HG03064 (cell line): ENCODE measurements around the gene PRKACA.
"Not testable (repeated sequence)": the region's sequence is repeated elsewhere in the genome, so short reads cannot be mapped to it uniquely, and the experiment has no call there.

Experiments
- ATAC-seq: cut with Tn5 transposase; IDR thresholded peaks from one replicate; pipeline ENCODE4 v1.9.1; 2021; ENCODE audit warnings: low read depth; ENCODE audit not compliant: unreplicated experiment

Gene PRKACA

GRCh38 chr19:14148751-14149410 is 31.3 kb upstream of the PRKACA start:
- ATAC-seq: no peak

GRCh38 chr19:14147797-14148605 is 30.4 kb upstream of the PRKACA start:
- no peak for ATAC-seq

- ATAC-seq: no peak
These were observed 29.2 kb upstream of the PRKACA start for GRCh38 chr19:14146789-14147216.

DNA sequence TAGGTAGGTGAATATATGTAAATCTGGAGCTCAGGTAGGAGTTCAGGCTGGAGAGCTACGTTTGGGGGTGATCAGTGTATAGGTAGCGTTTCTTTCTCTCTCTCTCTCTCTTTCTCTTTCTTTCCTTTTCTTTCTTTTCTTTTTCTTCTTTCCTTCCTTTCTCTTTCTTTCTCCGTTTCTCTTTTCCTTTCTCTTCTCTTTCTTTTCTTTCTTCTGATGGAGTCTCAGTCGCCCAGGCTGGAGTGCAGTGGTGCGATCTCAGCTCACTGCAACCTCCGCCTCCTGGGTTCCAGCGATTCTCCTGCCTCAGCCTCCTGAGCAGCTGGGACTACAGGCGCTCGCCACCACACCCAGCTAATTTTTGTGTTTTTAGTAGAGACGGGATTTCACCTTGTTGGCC is 28.6 kb upstream of the PRKACA start:
- not testable (repeated sequence) for ATAC-seq

- no peak for ATAC-seq
These were observed 27.8 kb upstream of the PRKACA start for GRCh38 chr19:14145381-14145780.

- ATAC-seq: no peak
These were observed 25.0 kb upstream of the PRKACA start for GRCh38 chr19:14142262-14143190.

DNA sequence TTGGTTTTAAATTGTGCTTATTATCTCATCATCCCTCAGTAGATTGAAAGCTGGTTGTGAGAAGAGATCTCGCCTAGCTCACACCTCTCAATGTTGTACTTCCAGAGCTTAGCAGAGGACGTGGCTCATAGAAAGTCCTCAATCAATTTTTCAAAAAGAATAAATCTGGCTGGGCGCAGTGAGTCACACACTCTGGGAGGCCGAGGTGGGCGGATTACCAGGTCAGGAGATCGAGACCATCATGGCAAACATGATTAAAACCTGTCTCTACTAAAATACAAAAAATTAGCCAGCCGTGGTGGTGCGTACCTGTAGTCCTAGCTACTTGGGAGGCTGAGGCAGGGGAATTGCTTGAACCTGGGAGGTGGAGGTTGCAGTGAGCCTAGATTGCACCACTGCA is 23.5 kb upstream of the PRKACA start:
- no peak for ATAC-seq

GRCh38 chr19:14139944-14140343 is 22.4 kb upstream of the PRKACA start:
- ATAC-seq: no peak

- no peak for ATAC-seq
These were observed 21.2 kb upstream of the PRKACA start for GRCh38 chr19:14138576-14139265.

GRCh38 chr19:14136509-14137281 is 19.1 kb upstream of the PRKACA start, which contains the start of gene ASF1B:
TSS of gene ASF1B (minus strand) at chr19:14136589. CDS start at chr19:14136456, 133 bp downstream.
- ATAC-seq: peak; percentile 78

DNA sequence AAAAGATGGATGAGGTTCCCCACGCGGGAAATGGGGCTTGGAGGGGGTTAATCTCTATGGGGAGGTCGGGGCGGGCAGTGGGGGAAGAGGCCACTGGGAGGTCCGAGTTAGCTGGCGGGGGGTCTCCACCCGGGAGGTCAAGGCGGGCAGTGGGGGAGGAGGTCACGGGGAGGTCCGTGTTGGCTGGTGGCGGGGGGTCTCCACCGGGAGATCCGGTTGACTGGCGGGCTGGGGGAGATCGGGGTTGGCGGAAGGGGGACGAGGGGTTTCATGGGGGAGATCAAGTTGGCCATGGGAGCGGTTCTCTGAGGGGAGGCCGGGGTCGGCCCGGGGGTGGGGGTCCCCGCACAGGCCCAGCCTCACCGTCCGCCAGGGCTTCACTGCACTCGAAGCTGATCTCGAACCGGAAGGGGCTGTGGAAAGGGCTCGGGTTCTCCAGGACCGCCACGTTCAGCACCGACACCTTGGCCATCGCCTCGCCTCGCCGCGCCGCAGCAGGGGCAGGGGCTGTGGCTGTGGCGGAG is 18.5 kb upstream of the PRKACA start:
- ATAC-seq: no peak

GRCh38 chr19:14135355-14135754 is 17.8 kb upstream of the PRKACA start:
- no peak for ATAC-seq

DNA sequence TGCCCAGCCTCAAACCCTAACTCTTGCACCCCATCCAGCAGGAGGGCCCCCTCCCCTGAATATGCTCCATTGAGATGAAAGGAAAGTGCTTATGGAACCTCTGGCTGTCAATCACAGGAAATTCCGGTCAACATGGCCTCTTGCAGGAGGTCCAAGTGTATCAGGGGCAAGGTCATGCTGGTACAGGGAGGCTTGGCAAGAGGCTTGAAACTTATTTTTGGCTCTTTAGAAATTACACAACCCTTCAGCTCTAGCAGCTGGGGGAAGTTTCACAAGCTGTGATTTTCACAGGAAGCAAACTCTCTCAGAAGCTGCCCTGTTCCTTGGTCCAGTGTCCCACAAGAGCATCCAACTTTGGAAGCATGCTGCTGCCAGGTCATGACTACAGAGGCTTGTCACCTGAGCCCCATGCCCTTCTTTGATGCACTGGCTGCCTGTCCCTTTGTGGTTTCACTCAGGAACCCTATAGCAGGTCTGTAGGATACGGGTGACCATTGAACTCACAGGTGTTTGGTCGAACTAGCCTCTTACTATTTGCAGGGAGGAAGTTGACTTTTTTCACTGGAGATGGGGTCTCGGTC is 10.5 kb upstream of the PRKACA start:
- no peak for ATAC-seq

GRCh38 chr19:14127176-14127575 is 9.6 kb upstream of the PRKACA start:
- ATAC-seq: no peak

DNA sequence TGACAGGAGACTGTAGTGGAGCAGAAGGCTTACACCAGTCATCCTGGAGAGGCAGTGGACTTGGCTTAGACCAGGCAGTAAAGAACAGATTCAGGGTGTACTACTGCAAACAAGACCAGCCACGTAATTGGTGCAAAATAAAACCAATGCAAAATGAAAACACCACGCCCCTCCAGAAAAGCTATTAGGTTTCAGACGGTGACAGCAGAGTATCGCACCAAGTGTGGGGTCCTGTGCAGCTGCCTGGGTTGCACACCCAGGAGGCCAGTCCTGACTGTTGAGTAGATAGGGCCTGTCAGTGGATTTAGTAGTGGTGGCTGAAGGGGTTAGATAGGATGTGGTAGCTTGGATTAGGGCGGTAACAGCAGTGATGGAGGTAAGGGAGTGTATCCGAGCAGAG is 5.4 kb upstream of the PRKACA start:
- ATAC-seq: no peak

DNA sequence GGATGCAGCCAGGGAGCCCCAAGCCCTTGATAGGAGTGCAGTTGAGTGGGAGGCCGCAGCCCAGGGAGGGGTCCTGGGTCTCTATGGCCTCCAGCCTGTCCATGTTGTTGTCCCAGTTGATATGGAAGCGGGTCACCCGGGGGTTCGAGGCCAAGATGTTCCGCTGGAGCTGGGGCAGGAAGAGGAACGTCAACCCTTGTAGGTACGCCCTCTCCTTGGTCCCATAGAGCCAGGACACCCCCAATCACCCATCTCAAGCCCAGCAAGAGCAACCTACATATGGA is 2.9 kb upstream of the PRKACA start:
- no peak for ATAC-seq

DNA sequence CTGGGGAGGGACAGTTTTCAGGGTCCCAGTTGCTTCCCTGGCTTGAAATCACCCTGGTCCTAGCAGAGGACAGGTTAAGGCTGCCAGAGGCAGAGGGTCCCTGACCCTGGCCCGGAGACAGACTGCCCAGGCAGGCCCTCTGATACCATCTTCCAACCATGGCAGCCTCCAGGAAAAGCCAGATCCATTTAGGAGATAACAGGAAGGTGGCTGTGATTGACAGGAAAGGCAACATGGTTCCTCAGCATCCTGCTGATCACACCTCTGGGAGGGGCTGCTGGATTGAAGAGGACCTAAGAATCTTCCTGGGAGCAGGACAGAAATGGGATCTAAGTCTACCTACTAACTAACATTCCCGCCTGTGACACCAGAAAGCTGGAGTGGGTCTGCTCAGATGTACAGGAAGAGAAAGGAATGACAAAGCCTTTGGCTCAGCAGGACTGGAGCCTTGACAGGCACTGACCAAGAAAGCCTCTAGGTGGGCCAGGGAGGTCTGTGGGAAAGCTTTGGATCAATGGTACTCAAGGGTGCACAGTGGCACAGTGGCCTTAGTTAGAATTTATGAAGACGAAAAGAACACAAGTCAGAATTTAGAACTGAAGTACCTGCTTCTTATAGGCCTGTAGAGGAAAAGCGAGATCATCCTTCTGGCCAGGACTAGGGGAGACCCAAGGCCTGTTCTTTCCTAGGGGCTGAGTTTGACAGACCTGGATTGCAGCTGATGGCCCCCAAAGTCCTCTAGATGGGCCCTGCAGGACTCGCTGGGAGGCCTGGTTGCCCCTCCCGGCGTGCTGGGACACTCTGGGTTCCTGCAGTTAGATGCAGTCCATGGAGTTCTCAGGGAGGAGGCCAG is 2.3 kb upstream of the PRKACA start:
- ATAC-seq: no peak

- no peak for ATAC-seq
These were observed 1.6 kb upstream of the PRKACA start for GRCh38 chr19:14119146-14119545.
